Activated CD4-positive, alpha-beta T cell treated with anti-CD3 and anti-CD28 coated beads, Interleukin-2, Interleukin-6, amounts not matched to agents 100 ng/mL and 50 ng/mL, durations not matched to agents 16 hours and 8 hours (primary cell): ENCODE results near the gene NPAS4.
"Not testable (repeated sequence)": the region's sequence is repeated elsewhere in the genome, so short reads cannot be mapped to it uniquely, and the experiment has no call there.

ENCODE experiments used
- DNase-seq: peaks from one replicate; pipeline ENCODE4 v3.0.0-alpha.2; 2020

Gene NPAS4

DNA sequence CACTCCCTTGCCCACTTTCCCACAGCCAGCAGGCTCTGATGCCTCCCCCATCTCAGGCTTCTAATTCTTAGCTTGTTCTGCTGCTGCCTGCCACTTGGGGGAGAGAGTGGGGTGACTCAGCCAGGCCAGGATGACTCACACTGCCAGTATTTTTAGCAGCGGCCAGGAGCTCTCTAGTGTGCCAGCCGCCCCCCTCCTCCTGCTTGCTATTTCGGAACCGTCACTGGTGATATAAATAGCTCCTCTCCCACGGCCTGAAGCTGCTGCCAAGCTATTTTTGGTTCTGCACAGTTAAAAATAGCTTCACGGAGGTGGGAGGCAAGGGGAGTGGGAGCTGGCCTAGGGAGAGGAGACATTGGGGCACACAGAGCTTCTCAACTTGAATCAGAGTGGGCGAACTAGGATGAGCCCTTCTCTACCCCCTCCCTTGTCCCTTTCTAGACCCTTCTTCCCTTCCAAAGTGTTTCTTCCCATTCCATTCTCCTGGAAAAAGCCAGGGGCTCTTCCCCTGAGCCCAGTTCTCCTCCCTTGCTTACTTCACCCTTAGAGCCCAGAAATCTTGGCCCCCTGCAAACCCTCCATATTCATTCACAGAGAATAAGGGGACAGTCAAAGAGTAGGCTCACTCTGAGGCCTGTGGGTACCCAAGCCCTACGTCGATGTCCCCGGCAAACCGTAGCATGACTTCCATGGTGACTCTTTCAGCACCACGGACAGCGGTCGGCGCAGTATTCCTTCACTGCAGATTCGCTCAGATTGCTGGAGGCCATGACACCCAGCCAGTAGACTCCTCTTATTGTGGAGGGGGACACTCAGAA lies 2.5 kb upstream of the NPAS4 start:
- peak; percentile 79 for DNase-seq

GRCh38 chr11:66418986-66419308 lies 1.9 kb upstream of the NPAS4 start:
- DNase-seq, result no peak

DNA sequence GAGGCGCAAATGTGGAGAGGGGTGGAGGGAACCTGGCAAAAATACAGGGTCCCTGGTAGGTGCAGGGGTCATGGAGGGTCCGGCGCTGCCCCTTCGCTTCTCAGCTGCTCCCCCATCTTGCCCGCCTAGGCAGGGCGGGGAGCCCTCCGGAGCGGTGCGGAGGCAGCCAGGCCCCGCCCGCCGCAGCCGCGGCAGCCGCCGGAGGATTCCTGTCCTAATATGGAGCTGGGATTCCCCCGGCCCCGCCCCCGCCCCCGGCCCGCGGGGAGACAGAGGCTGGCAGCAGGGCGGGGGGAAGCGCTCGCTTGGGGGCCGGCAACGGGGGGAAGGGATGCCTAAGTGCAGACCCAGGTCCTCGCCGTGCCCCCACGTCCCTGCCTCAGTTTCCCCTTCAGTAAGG lies 1.0 kb upstream of the NPAS4 start:
- no peak for DNase-seq

DNA sequence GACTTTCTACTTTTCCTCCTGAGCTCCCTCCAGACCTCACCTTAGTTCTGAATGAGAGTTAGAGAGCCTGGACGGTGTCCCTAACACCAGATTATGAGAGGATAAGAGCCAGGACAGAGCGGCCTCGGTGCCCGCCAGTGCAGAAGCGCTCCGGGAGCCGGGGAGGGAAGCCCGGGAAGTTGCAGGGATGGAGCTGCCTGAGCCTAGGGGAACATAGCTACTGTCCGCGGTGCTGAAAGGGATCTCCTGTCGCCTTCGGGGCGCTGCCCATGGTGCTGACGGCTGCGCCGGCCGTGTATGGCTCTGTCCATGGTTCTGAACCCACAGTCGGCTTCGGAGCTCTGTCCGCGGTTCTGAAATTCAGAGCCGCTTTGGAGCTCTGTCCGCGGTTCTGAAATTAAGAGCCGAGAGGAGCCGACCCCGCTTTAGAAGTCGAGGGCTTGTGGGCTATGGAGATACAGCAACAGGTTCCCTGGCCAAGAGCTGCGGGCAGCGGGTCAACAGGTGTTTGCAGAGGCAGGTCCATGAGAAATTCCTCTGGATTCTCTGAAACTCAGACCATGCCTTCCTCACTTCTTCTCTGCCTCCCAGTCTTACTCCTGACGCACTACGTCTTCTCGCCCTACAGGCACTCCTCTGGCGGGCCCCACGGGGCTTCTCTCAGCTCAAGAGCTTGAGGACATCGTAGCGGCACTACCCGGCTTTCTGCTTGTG lies 814 bp downstream of the NPAS4 start:
- peak; percentile 86 for DNase-seq

GRCh38 chr11:66426314-66426713 lies 5.5 kb downstream of the NPAS4 start:
- DNase-seq, result no peak

DNA sequence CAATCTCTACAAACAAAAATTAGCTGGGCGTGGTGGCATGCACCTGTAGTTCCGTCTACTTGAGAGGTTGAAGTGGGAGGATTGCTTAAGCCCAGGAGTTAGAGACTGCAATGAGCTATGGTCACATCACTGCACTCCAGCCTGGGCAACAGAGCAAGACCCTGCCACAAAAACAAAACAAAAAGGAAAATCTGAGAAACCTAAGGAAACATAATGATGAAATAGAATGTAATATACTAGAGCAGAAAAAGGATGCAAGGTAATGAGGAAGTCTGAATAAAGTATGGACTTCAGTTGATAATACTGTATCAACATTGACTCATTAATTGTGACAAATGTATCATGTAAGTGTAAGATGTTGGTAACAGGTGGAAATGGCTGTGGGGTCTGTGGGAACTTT lies 8.1 kb downstream of the NPAS4 start:
- DNase-seq, result no peak

GRCh38 chr11:66429983-66430602 lies 9.3 kb downstream of the NPAS4 start:
- peak; percentile 83 for DNase-seq

- DNase-seq, result not testable (repeated sequence)
Measured at GRCh38 chr11:66431287-66431686, 10.5 kb downstream of the NPAS4 start.

- DNase-seq, result not testable (repeated sequence)
Measured at GRCh38 chr11:66431871-66432329, 11.1 kb downstream of the NPAS4 start.

- no peak for DNase-seq
Measured at GRCh38 chr11:66432597-66432996, 11.8 kb downstream of the NPAS4 start.

- no peak for DNase-seq
Measured at GRCh38 chr11:66437979-66438503, 17.2 kb downstream of the NPAS4 start.

DNA sequence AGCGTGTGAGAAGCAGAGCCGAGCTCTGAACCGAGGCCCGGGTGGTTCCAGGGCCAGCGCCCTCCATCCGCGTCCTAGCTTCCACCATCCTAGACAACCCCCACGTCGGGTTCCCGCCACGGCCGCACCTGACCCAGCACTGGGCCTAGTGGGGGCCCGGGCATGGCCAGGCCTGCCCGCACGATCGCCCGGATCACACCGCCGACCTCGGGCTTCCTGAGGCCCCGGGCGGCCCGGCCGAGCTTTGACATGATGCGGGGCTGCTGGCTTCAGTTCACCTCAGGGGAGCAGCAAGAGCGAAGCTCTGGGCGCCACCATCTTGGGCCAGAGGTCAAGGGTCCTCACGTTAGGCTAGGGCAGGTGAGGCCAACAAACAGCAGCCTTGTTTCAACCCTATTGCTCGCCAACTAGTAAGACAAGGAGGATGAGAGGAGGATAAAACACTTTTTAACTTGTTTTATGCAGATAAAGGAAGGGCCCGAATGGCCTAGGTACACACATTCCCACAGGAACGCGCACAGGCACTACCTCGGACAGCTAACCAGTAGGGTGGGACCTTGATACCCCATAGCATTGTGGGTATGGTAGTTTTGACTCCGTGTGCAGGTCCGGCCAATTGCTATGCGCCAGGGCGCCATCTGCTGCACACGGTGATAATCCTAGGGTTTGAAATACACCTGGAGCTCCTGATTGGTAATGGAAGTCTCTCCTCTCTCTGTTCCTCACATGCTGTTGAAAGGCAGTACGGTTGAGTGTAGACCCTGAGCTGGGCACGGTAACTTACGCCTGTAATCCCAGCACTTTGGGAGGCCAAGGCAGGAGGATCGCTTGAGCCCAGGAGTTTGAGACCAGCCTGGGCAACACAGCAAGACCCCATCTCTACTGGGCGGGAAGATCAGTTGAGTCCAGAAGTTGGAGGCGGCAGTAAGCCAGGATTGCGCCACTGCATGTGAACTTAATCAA lies 17.9 kb downstream of the NPAS4 start, which contains the start of gene MRPL11:
TSS of gene MRPL11 (minus strand) at position 345 of the 963 bp plus-strand sequence. CDS start at position 251, 94 bp downstream.
- DNase-seq, result peak; percentile 95

GRCh38 chr11:66440101-66440939 lies 19.5 kb downstream of the NPAS4 start:
- not testable (repeated sequence) for DNase-seq

DNA sequence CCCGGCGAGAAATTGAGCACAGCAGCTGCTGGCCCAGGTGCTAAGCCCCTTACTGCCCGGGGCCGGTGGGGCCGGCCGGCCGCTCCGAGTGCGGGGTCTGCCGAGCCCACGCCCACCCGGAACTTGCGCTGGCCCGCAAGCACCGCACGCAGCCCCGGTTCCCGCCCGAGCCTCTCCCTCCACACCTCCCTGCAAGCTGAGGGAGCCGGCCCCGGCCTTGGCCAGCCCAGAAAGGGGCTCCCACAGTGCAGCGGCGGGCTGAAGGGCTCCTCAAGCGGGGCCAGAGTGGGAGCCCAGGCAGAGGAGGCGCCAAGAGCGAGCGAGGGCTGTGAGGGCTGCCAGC lies 20.1 kb downstream of the NPAS4 start:
- not testable (repeated sequence) for DNase-seq

GRCh38 chr11:66443602-66444001 lies 22.8 kb downstream of the NPAS4 start:
- DNase-seq, result no peak

DNA sequence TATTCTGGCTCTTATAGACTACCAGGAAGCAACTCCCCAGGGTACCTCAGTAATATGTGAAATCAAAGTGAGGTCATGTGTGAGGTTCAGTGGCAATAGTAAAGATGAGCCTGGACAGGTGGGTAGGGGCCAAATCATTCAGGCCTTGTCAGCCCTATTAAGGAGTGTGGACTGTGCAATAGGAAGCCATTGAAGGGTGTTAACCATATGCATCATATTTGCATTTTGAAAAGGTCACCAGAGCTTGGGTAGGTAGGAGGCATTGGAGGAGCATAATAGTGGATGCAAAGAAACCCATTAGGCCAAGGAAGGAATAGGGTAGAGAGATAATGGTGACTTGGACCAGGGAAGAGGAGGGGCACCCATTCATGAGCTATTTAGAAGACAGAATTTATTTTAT lies 26.2 kb downstream of the NPAS4 start:
- DNase-seq, result no peak

DNA sequence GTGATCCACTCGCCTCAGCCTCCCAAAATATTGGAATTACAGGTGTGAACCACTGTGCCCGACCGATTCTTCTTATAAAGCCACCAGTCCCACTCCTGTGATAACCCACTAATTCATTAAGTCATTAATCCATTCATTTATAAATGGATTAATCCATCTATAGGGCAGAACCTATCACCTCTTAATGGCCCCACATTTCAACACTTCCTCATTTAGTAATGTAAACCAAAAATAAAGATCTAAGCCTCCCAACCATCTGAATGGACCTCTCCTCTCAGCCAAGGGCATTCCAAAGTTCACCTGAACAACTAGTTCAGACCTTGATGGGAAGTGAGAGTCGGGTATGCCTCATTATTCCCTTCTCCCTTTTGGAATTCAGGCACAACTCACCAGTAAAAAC lies 27.7 kb downstream of the NPAS4 start:
- no peak for DNase-seq

GRCh38 chr11:66450560-66450959 lies 29.7 kb downstream of the NPAS4 start:
- DNase-seq, result no peak

- no peak for DNase-seq
Measured at GRCh38 chr11:66451663-66452062, 30.8 kb downstream of the NPAS4 start.

GRCh38 chr11:66454247-66454646 lies 33.4 kb downstream of the NPAS4 start:
- no peak for DNase-seq

DNA sequence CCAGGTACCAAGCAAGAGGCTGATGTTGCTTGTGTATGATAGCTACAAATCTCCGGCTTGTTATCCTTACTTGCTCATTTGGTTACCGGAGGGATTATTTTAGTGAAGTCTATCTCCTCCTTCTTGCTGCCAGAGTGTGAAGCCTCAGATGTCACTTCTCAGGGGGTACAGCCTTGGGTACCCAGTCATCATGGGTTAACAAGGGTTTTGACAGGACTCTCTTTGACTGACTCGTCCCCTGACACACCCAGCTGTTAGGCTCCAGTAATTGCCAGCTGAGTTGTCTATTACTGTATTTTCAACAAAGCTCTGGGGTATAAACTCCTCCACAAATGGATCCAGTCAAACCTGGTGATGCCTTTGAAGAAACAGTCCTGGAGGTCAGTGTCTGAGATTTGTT lies 34.0 kb downstream of the NPAS4 start:
- no peak for DNase-seq
